Cerebellar nuclear complex (tissue), 1 donor: ENCODE data around the gene STK32B.

Experiments
- DNase-seq, 2 experiments: peaks; one replicate each; lab custom pipeline; 2025; lab: John Stamatoyannopoulos, UW

STK32B gene

DNA sequence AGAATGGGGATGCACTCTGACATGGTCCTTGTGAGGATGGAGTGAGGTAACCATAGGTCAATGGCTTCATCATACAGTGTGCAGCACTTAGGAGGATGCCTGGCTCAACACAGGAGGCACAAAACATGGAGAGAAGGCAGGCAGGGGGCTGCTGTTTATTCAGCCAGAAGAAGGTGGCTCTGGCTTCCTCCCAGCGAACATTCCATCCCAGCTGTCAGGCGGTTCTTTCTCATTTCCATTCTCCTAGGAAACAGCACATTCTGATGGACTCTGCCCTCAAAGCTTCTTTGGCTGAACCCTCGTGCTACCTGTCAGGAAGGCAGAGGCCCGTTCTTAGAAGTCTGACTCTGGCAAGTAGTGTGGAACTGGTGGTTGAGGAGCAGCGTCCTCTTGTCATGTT, 18.6 kb downstream of the STK32B start:
- DNase-seq = no peak

DNA sequence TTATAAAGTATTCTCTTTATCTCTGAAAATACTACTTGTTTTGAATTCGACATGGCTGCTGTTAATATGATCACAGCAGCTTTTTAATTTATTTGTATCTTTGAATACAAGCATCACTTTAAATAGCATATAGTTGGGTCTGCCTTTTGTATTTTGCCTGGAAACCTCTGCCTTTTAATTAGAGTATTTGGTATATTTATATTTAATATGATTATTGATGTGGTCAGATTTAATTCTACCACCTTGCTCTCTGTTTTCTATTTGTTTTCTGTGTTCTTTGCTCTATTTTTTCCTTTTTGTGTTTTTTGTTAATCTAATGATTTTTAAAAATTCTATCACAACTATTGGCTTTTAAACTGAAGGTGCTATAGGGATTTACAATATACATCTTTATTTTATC, 21.7 kb downstream of the STK32B start:
- DNase-seq = no peak

DNA sequence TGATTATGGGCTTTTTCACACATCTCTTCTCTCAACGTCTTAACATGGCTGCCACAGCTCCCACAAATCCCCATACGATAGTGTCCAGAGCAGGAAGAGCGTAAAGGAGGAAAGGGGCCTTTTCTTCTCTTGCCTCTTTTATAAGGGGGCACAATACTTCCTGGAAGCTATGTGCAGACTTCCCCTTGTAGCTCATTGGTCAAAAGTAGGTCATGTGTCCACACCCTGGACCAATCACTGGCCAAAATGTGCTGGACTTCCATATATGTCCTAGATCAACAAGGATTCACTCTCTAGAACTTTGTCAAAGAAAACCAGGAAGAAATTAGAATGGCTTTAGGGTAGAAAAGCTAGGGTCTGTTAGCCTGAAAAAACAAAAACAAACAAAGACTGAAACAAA, 26.7 kb downstream of the STK32B start:
- no peak for DNase-seq

DNA sequence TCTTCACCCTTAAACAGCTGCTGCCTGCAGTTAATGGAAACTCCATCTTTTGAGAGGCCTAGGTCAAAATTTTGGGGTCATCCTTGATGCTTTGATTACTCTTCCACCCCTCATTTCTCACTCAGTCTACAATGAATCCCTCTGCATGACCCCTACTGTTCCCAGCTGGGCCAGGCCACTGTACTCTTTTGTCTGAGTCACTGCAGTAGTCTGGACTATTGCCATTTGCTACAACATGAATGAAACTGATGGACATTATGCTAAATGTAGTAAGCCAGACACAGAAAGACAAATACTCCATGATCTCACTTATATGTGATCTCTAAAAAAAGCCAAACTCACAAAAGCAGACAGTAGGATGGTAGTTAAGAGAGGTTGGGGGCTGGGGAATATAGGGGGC, 28.3 kb downstream of the STK32B start:
- no peak for DNase-seq

DNA sequence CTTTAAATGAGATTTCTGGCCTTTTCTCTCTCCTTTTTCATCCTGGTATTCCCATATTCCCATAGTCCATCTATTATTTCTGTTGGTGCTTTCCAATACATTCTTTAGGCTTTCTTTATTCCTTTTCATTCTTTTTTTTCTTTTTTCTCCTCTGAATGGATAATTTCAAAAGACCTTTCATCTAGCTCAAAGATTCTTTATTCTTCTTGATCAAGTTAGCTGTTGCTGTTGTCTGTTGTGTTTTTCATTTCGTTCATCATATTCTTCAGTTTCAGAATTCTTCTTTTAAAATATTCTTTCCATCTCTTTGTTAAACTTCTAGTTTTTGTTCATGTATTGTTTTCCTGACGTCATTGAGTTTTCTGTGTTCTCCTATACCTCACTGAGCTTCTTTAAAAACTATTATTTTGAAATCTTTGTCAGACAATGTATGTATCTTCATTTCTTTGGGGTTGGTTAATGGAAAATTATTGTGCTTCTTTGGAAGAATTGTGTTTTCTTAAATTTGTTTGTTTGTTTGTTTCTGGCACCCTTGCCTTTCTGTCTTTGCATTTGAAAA, 30.2 kb downstream of the STK32B start:
- DNase-seq = no peak

DNA sequence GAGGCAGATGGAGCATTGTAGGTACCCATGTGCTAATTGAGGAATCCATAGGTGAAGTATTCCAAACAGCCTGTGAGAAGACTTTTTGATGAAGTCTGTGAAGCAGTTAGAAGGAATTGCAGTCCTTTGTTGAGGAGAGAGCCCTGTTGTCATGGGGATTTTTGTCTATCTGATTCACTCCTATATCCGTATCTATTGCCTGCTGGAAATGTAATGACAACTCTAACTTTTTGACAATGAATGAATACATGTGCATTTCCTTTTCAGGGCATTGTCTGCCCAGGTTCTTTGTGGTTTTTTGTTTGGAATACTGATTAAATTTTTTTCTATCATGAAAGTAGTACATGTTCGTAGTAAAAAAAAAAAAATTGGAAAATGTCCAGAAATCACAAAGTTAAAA, 31.1 kb downstream of the STK32B start:
- no peak for DNase-seq

DNA sequence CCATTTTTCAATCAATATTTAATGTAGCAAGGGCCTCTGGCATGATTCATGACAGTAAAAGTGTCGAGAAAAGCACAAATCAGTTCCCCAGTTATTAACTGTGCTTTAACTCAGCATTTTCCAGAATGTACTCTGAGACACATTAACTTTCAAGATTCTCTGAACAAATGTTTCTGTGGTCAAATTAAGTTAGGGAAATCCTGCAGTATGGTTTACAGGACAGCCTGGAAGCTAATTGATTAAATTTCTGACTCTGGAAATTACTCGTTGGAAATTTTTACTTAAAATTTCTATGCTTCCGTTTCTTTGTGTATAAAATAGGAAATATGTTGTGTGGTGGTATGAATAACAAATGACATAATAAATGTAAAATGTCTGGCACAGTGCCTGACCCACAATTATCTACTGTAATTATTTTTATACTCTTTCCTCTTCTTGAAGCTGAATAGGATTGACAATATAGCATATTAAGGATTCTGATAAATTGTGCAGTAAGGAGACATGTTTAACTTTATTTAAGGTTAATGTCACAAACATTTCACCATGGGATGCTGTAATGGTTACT, 33.7 kb downstream of the STK32B start:
- no peak for DNase-seq

DNA sequence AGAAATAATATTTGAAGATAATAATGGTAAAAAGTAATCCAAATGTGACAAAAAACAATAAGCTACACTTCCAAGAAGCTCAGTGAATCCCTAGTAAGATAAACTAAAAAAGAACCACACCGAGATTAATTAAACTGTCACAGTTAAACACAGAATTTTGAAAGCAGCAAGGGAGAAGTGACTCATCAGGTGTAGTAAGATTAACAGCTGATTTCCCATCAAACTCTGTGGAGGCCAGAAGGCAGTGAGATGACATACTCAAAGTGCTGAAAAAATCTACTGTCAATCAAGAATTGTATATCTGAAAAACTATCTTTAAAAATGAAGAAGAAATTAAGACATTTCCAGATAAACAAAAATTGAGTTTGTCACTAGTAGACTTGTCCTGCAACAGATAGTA, 35.3 kb downstream of the STK32B start:
- DNase-seq = no peak

DNA sequence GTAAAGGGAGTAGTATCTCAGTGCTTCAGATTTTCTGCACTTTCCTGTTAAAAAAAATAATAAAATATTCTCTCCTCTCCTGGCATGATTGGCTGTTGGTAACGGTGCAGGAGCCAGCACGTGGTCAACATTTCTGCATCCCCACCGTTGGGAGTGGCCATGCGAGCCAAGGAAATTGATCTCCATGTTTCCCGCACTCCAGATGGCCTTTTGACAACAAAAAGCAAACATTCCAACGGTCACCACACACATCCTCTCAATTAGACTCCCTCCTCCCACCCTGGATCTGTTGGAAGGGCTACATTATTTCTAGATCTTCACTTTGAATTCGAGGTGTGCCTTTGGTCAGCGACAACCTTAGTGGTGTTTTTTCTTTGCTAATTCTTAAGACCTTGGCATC, 45.0 kb downstream of the STK32B start:
- DNase-seq = no peak

DNA sequence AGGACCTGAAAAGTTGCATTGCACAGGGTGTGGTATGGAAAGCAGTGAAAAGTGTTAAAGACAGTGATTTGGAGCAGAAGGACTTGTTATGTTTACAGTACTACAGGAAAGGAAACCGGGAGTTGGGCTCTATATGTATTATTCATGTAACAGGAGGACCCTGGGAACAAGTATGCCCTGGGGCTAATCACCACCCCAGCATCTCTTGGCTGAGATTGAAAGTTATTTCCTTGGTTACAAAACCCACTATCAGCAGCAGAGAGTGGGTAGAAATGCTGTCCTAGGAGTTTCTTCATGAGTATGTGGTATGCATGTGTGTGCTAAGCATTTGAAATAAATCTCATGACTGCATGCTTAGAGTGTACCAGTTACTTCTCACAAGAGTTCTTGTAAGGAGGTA, 46.9 kb downstream of the STK32B start:
- DNase-seq = no peak

DNA sequence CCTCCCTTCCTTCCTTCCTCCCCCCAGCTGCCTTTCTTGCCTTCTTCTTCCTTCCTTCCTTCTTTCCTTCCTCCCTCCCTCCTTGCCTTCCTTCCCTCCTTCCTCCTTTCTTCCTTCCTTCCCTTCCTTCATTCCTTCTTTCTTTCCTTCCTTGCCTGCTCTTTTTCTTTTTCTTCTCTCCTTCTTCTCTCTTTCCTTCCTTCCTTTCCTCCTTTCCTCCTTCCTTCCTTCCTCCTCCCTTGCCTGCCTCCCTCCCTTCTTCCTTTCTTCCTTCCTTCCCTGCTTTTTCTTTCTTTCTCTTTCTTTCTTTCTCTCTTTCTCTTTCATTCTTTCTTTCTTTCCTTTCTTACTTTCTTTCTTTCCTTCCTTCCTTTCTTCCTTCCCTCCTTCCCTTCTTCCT, 49.1 kb downstream of the STK32B start:
- DNase-seq = no peak

DNA sequence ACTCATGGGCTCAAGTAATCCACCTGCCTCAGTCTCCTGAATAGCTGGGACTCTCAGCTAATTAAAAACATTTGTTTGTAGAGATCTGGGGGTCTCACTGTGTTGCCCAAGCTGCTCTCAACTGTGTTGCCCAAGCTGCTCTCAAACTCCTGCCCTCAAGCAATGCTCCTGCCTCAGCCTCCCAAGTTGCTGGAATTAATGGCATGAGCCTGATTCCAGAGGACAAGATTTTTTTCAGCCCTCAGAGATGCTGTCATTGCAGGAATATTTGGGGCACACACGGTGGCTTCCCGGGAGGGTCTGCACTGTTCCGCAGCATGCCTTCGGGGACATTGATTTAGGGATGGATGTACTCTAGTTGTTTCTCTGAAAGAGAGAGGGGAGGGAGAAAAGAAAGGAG, 49.7 kb downstream of the STK32B start:
- no peak for DNase-seq

DNA sequence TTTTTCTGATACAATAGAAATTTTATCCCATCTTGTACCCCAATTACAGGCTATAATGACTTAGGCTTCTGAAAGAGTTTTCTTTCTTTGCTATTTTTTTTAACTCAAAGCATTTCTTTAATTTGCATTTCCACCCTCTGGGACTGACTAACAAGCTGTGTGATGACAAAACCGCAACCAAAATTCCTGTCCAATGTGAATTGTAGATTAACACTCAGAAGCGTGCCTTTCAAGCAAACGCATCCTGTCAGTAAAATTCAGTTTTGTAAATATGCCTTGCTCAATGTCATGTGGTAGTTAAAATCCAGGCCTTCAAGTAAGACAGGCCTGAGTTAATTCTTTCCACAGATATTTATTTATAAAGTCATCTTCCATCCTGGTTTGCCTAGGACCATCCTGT, 50.3 kb downstream of the STK32B start:
- DNase-seq = no peak

DNA sequence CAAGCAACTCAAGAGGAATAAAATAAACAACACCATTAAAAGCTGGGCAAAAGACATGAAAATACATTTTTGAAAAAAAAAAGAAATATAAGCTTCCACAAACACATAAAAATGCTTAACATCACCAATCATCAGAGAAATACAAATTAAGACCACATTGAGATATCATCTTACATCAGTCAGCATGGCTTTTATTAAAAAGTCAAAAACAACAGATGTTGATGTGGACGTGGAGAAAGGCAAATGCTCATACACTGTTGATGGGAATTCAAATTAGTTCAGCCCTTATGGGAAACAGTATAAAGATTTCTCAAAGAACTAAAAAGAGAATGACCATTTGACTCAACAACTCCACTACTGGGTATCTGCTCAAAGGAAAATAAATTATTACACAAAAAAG, 59.6 kb downstream of the STK32B start:
- no peak for DNase-seq

DNA sequence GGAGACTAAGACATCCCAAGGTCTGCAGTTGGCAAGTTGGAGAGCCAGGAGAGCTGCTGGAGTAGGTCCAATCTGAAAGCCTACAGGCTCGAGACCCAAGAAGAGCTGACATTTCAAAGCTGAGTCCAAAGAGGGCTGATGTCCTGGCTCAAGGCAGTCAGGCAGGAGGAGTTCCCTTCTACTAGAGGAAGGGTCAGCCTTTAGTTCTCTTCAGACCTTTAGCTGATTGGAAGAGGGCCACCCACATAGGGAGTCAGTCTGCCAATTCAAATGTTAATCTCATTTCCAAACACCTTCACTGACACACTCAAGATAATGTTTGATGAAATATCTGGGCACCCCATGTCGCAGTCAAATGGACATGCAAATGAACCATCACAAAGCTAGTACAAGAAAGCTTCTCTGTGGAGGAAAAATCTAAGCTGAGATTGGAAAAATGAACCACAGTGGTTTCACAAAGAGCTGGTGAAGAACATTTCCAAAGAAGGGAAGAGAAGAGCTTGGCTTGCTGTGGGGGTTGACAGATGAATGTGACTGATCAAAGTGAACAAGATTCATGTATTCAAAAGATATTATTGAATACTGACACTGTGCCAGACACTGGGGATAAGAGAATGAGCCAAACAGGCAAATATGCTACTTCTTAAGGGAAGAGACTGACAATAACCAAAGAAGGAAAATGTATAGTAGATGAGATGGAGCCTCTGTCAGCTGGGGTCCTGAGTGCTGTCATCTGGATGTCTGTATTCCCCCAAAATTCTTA, 61.2 kb downstream of the STK32B start:
- no peak for DNase-seq

DNA sequence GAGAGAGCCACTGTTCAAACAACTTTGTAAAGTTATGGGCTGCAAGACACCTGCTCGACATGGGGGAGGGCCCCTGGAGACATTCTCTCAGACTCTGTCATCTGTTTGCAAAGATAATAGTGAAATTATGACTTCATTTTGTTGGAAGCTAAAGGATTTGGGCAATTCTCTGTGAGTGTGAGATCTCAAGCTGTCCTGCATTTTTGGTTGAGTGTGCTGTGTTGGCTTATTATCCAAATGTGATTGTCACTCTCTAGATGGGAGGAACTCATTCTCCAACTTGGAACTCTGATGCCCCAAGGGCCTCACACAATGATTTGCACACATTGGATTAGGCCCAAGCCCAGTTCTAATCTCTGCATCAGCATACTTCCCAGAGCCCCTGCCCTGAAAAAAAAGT, 63.7 kb downstream of the STK32B start:
- DNase-seq = no peak

DNA sequence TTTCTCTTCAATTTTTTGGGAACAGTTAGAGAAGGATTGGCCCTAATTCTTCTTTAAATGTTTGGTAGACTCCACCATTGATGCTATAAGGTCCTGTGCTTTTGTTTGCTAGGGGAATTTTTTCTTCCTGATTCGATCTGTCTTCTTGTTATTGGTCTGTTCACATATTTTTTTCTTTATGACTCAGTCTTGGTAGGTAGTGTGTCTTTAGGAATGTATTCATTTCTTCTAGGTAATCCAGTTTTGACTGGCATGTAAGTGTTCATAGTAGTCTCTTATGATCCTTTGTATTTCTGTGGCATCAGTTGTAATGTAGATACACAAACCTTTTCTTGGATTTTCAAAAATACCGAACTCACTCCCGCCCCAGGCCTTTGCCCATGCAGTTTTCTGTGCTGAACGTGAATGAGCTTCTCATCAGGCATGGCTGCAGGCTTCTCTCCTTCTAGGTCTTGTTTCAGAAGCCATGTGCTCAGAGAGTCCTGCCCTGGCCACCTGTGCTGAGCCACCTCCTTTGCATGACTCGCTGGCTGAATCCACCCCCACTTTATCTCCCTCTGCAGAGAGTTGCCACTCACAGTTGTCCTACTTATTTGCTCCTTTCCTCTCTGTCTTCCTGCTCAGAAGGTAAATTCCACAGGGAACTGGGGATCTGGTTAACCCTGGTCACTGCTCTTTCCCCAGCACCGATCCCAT, 67.0 kb downstream of the STK32B start:
- no peak for DNase-seq

DNA sequence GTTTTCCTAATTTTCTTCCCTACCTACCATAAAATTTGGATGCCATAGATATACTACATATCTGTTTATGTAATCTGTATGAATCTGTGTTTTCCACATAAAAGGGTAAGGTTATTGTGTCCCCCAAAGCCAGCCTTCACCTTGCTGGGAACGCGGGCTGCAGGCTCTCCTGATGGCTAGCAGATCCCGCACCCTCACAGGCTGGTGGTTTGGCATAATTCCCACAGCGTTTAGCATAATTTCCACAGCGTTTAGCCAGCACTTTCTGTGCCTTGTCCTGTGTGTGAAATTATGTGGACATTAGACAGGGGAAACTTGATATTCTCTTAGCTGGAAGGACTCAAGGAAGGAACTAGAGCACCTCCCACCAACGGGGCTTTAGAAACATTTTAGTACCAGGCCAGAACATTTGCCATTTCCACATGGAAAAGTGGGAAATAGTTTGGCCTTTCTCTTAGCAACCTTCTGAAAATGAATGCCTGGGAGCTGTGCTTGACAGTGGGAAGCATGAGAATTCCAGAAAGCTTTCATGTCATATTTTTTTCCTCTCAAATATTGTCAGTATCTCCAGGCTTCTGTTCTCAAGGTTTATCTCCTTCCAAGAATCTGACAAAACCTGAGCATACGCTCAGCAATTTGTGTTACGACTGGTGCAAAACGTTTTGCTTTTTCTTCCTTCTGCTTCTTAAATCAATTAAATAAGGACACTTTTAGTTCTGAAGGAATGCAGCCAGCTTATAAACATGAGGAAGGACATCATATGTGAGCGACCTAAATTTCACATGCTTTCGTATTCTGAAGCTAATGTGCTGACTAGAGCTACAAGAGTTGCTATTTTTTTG, 67.9 kb downstream of the STK32B start:
- DNase-seq = no peak

DNA sequence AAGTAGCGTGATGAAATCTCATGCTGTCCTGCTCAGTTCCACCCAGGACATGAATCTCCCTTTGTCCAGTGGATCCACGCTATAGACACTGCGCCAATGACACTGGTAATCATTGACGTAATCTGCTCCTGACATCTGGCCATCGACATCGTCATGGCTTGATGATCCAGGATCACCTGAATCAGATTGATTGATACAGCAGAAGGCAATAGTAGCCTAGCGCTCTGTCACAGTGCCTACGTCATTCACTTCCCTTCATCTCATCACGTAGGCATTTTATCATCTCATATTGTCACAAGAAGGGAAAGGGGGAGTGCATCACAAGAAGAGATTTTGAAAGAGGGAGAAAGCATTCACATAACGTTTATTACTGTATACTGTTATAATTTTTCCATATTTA, 68.8 kb downstream of the STK32B start:
- no peak for DNase-seq

DNA sequence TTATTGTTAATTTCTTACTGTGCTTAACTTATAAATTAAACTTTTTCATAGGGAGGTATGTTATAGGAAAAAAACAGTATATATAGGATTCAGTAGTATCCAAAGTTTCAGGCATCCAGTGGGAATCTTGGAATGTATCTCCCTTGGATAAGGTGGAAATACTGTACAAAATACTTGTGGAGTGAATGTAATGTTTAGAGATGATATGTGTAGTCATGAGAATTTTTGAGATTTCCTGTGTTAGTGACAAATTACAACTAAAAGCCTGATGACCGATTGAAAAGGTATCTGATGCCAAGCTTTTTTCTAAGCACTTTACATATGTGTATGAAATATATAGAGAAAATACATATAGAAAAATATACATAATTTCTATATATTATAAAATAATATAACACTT, 69.2 kb downstream of the STK32B start:
- DNase-seq = no peak

DNA sequence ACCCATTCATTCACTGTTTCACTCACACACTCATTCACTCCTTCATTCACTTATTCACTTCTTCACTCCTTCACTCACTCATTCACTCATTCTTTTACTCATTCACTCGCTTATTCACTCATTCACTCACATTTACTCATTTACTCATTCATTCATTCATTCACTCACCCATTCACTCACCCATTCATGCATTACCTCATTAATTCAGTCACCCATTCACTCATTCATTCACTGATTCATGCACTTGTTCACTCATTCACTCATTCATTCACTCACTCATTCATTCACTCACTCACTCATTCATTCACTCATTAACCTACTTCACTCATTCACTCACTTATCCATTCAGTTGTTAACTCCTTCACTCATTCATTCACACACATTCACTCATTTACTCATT, 70.8 kb downstream of the STK32B start:
- DNase-seq = no peak

DNA sequence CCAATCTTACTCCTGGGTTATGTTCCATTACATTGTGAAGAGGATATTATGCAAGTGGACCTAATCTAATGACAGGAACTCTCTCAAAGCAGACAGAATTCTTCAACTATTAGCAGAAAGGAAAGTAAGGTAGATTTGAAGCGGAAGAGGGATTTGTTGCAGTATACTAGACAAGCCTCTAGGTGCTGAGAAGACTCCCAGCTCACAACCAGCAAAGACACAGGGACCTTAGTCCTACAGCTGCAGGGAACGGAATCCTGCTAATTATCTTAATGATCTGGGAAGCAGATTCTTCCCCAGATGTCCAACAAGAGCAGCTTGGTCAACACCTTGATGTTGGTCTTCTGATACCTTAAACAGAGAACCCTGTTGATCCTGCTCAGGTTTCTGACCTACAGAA, 73.6 kb downstream of the STK32B start:
- no peak for DNase-seq
